Neuronal stem cell (in vitro differentiated cells): Measurements from ENCODE around the gene WDR18.
A peak's percentile ranks its signal among the peaks of the same experiment; 100 is the strongest.

Experiments
- DNase-seq: peaks from one replicate; pipeline ENCODE4 v3.0.0-alpha.2; 2013; ENCODE audit warnings: low spot score
- H2AFZ ChIP-seq: one replicate; pipeline ENCODE4 v1.6.1; 2013; ENCODE audit warnings: mild to moderate bottlenecking, low read length, inconsistent platforms
- H2AK5ac ChIP-seq: 2 replicates; pipeline ENCODE4 v1.6.1; 2013; ENCODE audit warnings: low read depth, mild to moderate bottlenecking, inconsistent platforms, low read length, moderate library complexity, mixed read lengths
- H2BK120ac ChIP-seq: 2 replicates; pipeline ENCODE4 v1.6.1; 2013; ENCODE audit warnings: low read depth, mild to moderate bottlenecking, inconsistent platforms, low read length, moderate library complexity, mixed read lengths
- H2BK12ac ChIP-seq: one replicate; pipeline ENCODE4 v1.6.1; 2013; ENCODE audit warnings: low read length, inconsistent platforms
- H2BK15ac ChIP-seq: 2 replicates; pipeline ENCODE4 v1.6.1; 2013; ENCODE audit warnings: mild to moderate bottlenecking, low read length, inconsistent platforms, mixed read lengths
- H2BK5ac ChIP-seq: one replicate; pipeline ENCODE4 v1.6.1; 2013; ENCODE audit warnings: inconsistent platforms, mild to moderate bottlenecking, low read length, moderate library complexity
- H3K14ac ChIP-seq: one replicate; pipeline ENCODE4 v1.6.1; 2013; ENCODE audit warnings: low read length, inconsistent platforms
- H3K18ac ChIP-seq: 2 replicates; pipeline ENCODE4 v1.6.1; 2013; ENCODE audit warnings: low read length, inconsistent platforms
- H3K23ac ChIP-seq: 2 replicates; pipeline ENCODE4 v1.6.1; 2013; ENCODE audit warnings: low read depth, mild to moderate bottlenecking, mixed read lengths, low read length, inconsistent platforms; ENCODE audit not compliant: poor library complexity
- H3K27ac ChIP-seq: replicated peaks from 3 replicates; pipeline ENCODE4 v1.5.1; 2013; ENCODE audit warnings: low read length, inconsistent platforms
- H3K27me3 ChIP-seq, 3 experiments: 2 replicates each; pipeline ENCODE4 v1.6.1; 2013; ENCODE audit warnings: low read length in 3 of 3, mild to moderate bottlenecking in 2 of 3, inconsistent platforms in 1 of 3, low read depth in 1 of 3, mixed read lengths in 1 of 3, moderate library complexity in 1 of 3; ENCODE audit not compliant: control insufficient read depth in 3 of 3, insufficient read depth in 3 of 3
- H3K36me3 ChIP-seq, 2 donors: replicated peaks in 1 of 2; 2 replicates each; pipeline ENCODE4 v1.6.1; 2013; ENCODE audit warnings: low read length in 2 of 2; ENCODE audit not compliant: control insufficient read depth in 2 of 2, insufficient read depth in 2 of 2
- H3K4ac ChIP-seq: 2 replicates; pipeline ENCODE4 v1.6.1; 2013; ENCODE audit warnings: inconsistent platforms, mild to moderate bottlenecking, low read length, moderate library complexity
- H3K4me1 ChIP-seq, 2 donors: 1 replicate in 1 of 2; 2 replicates in 1 of 2; pipeline ENCODE4 v1.6.1; 2013; ENCODE audit warnings: low read length in 2 of 2, low read depth in 1 of 2; ENCODE audit not compliant: control insufficient read depth in 2 of 2, insufficient read depth in 1 of 2
- H3K4me2 ChIP-seq: one replicate; pipeline ENCODE4 v1.6.1; 2013; ENCODE audit warnings: mild to moderate bottlenecking, low read length, inconsistent platforms; ENCODE audit not compliant: insufficient read depth, poor library complexity, severe bottlenecking
- H3K4me3 ChIP-seq, 2 donors: 2 replicates each; pipeline ENCODE4 v1.5.1; 2013; ENCODE audit warnings: low read length in 2 of 2, mild to moderate bottlenecking in 2 of 2, inconsistent platforms in 1 of 2, moderate library complexity in 1 of 2
- H3K79me1 ChIP-seq: one replicate; pipeline ENCODE4 v1.6.1; 2013; ENCODE audit warnings: low read depth, mild to moderate bottlenecking, inconsistent platforms, low read length, moderate library complexity
- H3K9ac ChIP-seq: one replicate; pipeline ENCODE4 v1.6.1; 2013; ENCODE audit warnings: mild to moderate bottlenecking, low read depth, low read length, inconsistent platforms; ENCODE audit not compliant: poor library complexity
- H3K9me3 ChIP-seq, 2 donors: replicated peaks in 1 of 2; 2 replicates each; pipeline versions ENCODE3 to v1.6.1; 2013; ENCODE audit warnings: low read length in 2 of 2, mild to moderate bottlenecking in 2 of 2, inconsistent platforms in 1 of 2, low read depth in 1 of 2, mixed read lengths in 1 of 2, moderate library complexity in 1 of 2; ENCODE audit not compliant: control insufficient read depth in 2 of 2, insufficient read depth in 1 of 2
- H4K8ac ChIP-seq: one replicate; pipeline ENCODE4 v1.6.1; 2013; ENCODE audit warnings: low read depth, mild to moderate bottlenecking, inconsistent platforms, low read length, moderate library complexity
- H4K91ac ChIP-seq: one replicate; pipeline ENCODE4 v1.6.1; 2013; ENCODE audit warnings: low read length, low read depth, mild to moderate bottlenecking, inconsistent platforms; ENCODE audit not compliant: poor library complexity
- WGBS, 2 donors: extraction: QIAGEN DNeasy Blood & Tissue Kit; methylation state at CpG; one replicate each; pipeline ENCODE4 v1.1.7; 2013; ENCODE audit warnings: missing lambda C conversion rate in 2 of 2, mixed read lengths in 1 of 2; ENCODE audit not compliant: insufficient read length in 2 of 2, insufficient replicate concordance in 1 of 2; ENCODE audit errors: extremely low coverage in 2 of 2; 5-methylcytosine and 5-hydroxymethylcytosine counted together

The WDR18 gene

DNA sequence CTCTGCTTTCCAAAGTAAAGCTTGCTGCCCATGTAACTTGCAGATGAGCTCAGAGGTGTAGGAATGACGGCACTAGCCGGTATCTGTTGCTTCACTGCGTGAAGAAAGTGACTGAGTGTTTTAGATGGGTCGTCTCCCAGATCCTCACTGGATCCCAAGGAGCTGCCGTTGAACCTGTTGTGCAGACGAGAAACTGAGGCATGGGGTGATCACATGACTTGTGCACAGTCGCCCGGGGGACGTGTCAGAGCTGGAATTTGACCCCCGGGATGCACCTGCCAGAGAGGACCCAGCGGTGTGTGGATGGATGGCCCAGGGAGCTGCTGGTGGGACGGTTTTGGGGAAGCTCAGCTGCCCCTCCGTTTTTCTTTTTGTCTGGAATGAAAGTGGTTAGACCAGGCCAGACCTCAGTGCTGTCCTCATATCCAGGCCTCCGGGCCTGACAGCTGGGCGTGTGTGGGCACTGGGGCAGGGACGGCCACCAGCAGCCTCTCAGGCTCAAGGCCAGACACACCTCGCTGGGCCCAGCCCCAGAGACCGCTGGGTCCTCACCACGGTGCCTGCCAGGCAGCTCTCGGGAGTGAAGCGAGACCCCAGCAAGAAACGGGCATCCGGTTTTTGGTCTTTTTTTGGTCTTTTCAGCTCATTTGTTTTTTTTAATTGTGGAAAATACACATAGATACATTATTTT, 45.8 kb upstream of the WDR18 start:
- no peak overlapping the region for H3K4me3 ChIP-seq
- no peak overlapping the region for H3K23ac ChIP-seq
- H3K18ac ChIP-seq: no peak overlapping the region
- H2BK12ac ChIP-seq: no peak overlapping the region
- no peak overlapping the region for H2AK5ac ChIP-seq
- H2BK15ac ChIP-seq: no peak overlapping the region
- no peak overlapping the region for H2AFZ ChIP-seq
- H3K9me3 ChIP-seq: peaks cover 0 to 5% of the 10 kb centered on the region in 2 donors
- H3K4me1 ChIP-seq: peaks cover 0 to 9% of the 10 kb centered on the region in 2 donors
- no peak overlapping the region for H4K91ac ChIP-seq
- no peak overlapping the region for H2BK5ac ChIP-seq
- H3K4me2 ChIP-seq: no peak overlapping the region
- no peak for DNase-seq
- no CpG with 5 or more reads among the region's 23 CpGs for WGBS, 2 donors
- no peaks in the 10 kb centered on the region for H3K27me3 ChIP-seq
- H3K14ac ChIP-seq: no peak overlapping the region
- no peak overlapping the region for H4K8ac ChIP-seq
- no peak overlapping the region for H2BK120ac ChIP-seq
- H3K79me1 ChIP-seq: peaks cover 44% of the 10 kb centered on the region
- no peak overlapping the region for H3K27ac ChIP-seq
- no peak overlapping the region for H3K4ac ChIP-seq
- H3K9ac ChIP-seq: no peak overlapping the region
- peaks cover 32 to 80% of the 10 kb centered on the region in 2 donors for H3K36me3 ChIP-seq

DNA sequence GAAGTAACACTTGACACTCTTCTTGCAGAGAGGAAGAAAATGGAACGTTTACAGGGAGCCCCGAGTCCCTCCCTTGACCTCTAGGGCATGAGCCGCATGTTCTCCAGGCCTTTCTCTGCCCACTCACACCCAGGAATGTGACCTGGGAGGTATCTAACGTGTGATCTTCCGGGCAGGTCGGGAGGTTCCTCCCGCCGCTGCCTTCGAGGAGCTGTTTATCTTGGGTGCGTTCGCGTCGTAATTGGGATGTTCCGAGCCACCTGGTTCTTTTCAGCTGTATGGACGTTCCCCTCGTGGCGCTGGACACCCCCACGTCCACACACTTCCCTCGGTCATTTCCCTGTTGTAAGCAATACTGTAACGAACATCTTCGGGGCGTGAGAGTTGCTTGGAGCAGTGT, 44.7 kb upstream of the WDR18 start:
- peak overlapping the region; percentile 13 for H3K18ac ChIP-seq
- H4K8ac ChIP-seq: peak overlapping the region; percentile 23
- peaks cover 0 to 9% of the 10 kb centered on the region in 2 donors for H3K4me1 ChIP-seq
- no peak overlapping the region for H3K4me3 ChIP-seq
- DNase-seq: no peak
- no peak overlapping the region for H2BK5ac ChIP-seq
- peak overlapping the region; percentile 23 for H3K4me2 ChIP-seq
- no peak overlapping the region for H3K9ac ChIP-seq
- H3K79me1 ChIP-seq: peaks cover 49% of the 10 kb centered on the region
- peaks cover 0 to 8% of the 10 kb centered on the region in 2 donors for H3K9me3 ChIP-seq
- no peak overlapping the region for H3K23ac ChIP-seq
- H3K4ac ChIP-seq: no peak overlapping the region
- no peak overlapping the region for H4K91ac ChIP-seq
- no peak overlapping the region for H2BK12ac ChIP-seq
- no peaks in the 10 kb centered on the region for H3K27me3 ChIP-seq
- H3K27ac ChIP-seq: no peak overlapping the region
- peaks cover 35 to 81% of the 10 kb centered on the region in 2 donors for H3K36me3 ChIP-seq
- H2BK120ac ChIP-seq: no peak overlapping the region
- H3K14ac ChIP-seq: no peak overlapping the region
- H2BK15ac ChIP-seq: no peak overlapping the region
- H2AK5ac ChIP-seq: peak overlapping the region; percentile 1
- WGBS, 2 donors: no CpG with 5 or more reads among the region's 22 CpGs
- no peak overlapping the region for H2AFZ ChIP-seq

DNA sequence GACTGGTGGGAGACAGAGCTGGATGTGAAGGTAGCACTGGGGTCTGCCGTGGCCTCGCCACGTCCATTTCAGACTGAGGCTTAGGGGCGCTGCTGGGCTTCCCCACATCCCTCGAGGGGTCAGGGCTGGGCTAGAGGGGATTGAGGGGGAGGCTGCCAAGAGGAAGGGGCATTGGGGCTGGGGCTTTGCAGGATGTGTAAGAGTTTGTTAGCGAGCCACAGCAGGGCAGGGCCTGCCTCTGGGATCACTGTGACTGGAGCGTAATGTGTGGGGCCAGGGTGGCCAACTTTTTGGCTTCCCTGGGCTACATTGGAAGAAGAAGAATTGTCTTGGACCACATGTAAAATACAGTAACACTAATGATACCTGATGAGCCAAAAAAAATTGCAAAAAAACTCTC, 44.2 kb upstream of the WDR18 start:
- H2AFZ ChIP-seq: no peak overlapping the region
- H4K91ac ChIP-seq: no peak overlapping the region
- H3K18ac ChIP-seq: no peak overlapping the region
- H3K4me2 ChIP-seq: no peak overlapping the region
- peaks cover 35 to 79% of the 10 kb centered on the region in 2 donors for H3K36me3 ChIP-seq
- H3K27me3 ChIP-seq: no peaks in the 10 kb centered on the region
- H3K4me3 ChIP-seq: no peak overlapping the region
- H3K27ac ChIP-seq: no peak overlapping the region
- H3K9me3 ChIP-seq: peaks cover 0 to 8% of the 10 kb centered on the region in 2 donors
- peak overlapping the region; percentile 75 for H2BK5ac ChIP-seq
- no peak overlapping the region for H3K4ac ChIP-seq
- H3K4me1 ChIP-seq: peaks cover 0 to 9% of the 10 kb centered on the region in 2 donors
- H2BK120ac ChIP-seq: no peak overlapping the region
- H2BK15ac ChIP-seq: no peak overlapping the region
- peaks cover 49% of the 10 kb centered on the region for H3K79me1 ChIP-seq
- no CpG with 5 or more reads among the region's 7 CpGs for WGBS, 2 donors
- DNase-seq: no peak
- H2AK5ac ChIP-seq: peak overlapping the region; percentile 1
- peak overlapping the region; percentile 30 for H3K9ac ChIP-seq
- H3K23ac ChIP-seq: no peak overlapping the region
- no peak overlapping the region for H2BK12ac ChIP-seq
- H3K14ac ChIP-seq: no peak overlapping the region
- no peak overlapping the region for H4K8ac ChIP-seq

DNA sequence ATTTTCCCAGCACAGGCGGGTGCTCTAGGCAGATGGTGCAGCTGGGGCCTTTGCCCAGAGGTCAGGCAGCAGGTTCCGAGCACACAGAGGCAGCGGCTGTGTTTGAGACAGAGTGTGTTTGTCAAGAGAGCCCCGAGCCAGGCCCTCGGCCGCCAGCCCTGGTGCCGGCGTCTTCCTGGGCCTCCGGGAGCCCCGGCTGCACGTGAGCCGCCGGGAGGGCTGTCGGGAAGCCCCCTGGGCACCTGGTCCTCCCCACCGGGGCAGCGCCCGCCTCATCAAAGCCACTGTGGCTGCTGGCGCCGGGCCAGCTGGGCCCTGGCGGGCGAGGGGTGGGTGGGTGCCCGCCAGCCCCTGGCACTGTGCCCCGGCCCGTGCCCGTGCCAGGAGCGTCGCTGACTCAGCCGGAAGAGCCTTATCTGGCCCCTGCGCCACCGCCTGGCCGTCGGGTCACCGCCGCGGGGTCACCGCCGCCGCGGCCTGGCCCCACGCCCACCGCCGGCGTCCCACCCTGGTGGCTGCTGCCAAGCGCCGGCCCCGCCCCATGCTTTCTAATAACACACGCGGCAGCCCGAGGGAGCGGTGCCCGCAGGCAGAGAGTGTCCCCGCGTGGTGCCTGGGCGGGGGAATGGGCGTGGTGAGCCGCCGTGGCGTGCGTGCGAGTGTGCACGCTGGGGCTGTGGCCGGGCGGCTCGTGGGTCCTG, 43.4 kb upstream of the WDR18 start:
- H2AK5ac ChIP-seq: no peak overlapping the region
- DNase-seq: no peak
- WGBS, 2 donors: no CpG with 5 or more reads among the region's 64 CpGs
- peaks cover 50% of the 10 kb centered on the region for H3K79me1 ChIP-seq
- H2BK5ac ChIP-seq: no peak overlapping the region
- H2BK12ac ChIP-seq: no peak overlapping the region
- no peak overlapping the region for H3K14ac ChIP-seq
- H3K4me1 ChIP-seq: peaks cover 0 to 9% of the 10 kb centered on the region in 2 donors
- no peak overlapping the region for H4K91ac ChIP-seq
- H3K4me2 ChIP-seq: no peak overlapping the region
- peaks cover 37 to 73% of the 10 kb centered on the region in 2 donors for H3K36me3 ChIP-seq
- H2BK15ac ChIP-seq: no peak overlapping the region
- H3K4me3 ChIP-seq: no peak overlapping the region
- peaks cover 0 to 8% of the 10 kb centered on the region in 2 donors for H3K9me3 ChIP-seq
- no peak overlapping the region for H3K18ac ChIP-seq
- H3K4ac ChIP-seq: no peak overlapping the region
- no peak overlapping the region for H2AFZ ChIP-seq
- H4K8ac ChIP-seq: no peak overlapping the region
- H3K23ac ChIP-seq: peak overlapping the region; percentile 3
- no peak overlapping the region for H2BK120ac ChIP-seq
- no peak overlapping the region for H3K9ac ChIP-seq
- H3K27me3 ChIP-seq: no peaks in the 10 kb centered on the region
- no peak overlapping the region for H3K27ac ChIP-seq
